ENCODE results near the gene LNPEP.

DNA sequence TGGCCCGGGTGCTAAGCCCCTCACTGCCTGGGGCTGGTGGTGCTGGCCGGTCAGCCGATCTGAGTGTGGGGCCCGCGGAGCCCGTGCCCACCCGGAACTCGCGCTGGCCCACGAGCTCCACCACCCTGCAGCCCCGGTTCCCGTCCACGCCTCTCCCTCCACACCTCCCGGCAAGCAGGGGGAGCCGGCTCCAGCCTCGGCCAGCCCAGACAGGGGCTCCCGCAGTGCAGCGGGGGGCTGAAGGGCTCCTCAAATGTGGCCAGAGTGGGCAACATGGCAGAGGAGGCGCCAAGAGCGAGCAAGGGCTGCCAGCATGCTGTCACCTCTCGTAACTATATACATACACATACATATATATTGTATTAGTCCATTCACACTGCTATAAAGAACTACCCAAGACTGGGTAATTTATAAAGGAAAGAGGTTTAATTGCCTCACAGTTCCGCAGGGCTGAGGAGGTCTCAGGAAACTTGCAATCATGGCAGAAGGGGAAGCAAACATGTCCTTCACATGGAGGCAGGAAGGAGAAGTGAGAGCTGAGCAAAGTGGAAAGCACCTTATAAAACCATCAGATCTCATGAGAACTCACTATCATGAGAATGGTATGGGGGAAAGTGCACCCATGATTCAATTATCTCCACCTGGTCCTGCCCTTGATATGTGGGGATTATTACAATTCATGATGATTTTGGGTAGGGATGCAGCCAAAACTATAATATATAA is 149.7 kb downstream of the LNPEP start:
- TF ChIP-seq, protein P1, sequence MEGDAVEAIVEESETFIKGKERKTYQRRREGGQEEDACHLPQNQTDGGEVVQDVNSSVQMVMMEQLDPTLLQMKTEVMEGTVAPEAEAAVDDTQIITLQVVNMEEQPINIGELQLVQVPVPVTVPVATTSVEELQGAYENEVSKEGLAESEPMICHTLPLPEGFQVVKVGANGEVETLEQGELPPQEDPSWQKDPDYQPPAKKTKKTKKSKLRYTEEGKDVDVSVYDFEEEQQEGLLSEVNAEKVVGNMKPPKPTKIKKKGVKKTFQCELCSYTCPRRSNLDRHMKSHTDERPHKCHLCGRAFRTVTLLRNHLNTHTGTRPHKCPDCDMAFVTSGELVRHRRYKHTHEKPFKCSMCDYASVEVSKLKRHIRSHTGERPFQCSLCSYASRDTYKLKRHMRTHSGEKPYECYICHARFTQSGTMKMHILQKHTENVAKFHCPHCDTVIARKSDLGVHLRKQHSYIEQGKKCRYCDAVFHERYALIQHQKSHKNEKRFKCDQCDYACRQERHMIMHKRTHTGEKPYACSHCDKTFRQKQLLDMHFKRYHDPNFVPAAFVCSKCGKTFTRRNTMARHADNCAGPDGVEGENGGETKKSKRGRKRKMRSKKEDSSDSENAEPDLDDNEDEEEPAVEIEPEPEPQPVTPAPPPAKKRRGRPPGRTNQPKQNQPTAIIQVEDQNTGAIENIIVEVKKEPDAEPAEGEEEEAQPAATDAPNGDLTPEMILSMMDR (IDR thresholded peaks at IDR 0.05), result no peak
- TF ChIP-seq EP300 (IDR thresholded peaks at IDR 0.05) (no peak), POLR2A (IDR thresholded peaks at IDR 0.05) (no peak), POLR2AphosphoS5 (IDR thresholded peaks at IDR 0.05) (no peak)
